CD4-positive, alpha-beta T cell treated with Interleukin-4 for 4 hours (primary cell): ENCODE results near the gene NXT1.
"Not testable (repeated sequence)": the region's sequence is repeated elsewhere in the genome, so short reads cannot be mapped to it uniquely, and the experiment has no call there.

ENCODE experiments used
- DNase-seq: peaks from one replicate; pipeline ENCODE4 v3.0.0-alpha.2; 2020

The NXT1 gene

GRCh38 chr20:23350196-23350903, at the start of gene NXT1:
Gene NXT1 (plus strand): TSS chr20:23350791. CDS start chr20:23354042, 3,251 bp downstream.
- peak; percentile 97 for DNase-seq

GRCh38 chr20:23301436-23302050, 49.0 kb upstream of the NXT1 start:
- DNase-seq, result no peak

- DNase-seq, result no peak
Measured at GRCh38 chr20:23302386-23302785, 48.2 kb upstream of the NXT1 start.

- DNase-seq, result no peak
Measured at GRCh38 chr20:23302801-23303200, 47.8 kb upstream of the NXT1 start.

- no peak for DNase-seq
Measured at GRCh38 chr20:23303325-23304102, 47.1 kb upstream of the NXT1 start.

GRCh38 chr20:23304616-23305015, 46.0 kb upstream of the NXT1 start:
- no peak for DNase-seq

GRCh38 chr20:23305098-23305497, 45.5 kb upstream of the NXT1 start:
- no peak for DNase-seq

GRCh38 chr20:23307393-23307792, 43.2 kb upstream of the NXT1 start:
- not testable (repeated sequence) for DNase-seq

- DNase-seq, result no peak
Measured at GRCh38 chr20:23308024-23308423, 42.6 kb upstream of the NXT1 start.

GRCh38 chr20:23308908-23309307, 41.7 kb upstream of the NXT1 start:
- DNase-seq, result no peak

- DNase-seq, result no peak
Measured at GRCh38 chr20:23309781-23310180, 40.8 kb upstream of the NXT1 start.

GRCh38 chr20:23311947-23312506, 38.6 kb upstream of the NXT1 start:
- DNase-seq, result no peak

GRCh38 chr20:23313271-23313670, 37.3 kb upstream of the NXT1 start:
- DNase-seq, result no peak

GRCh38 chr20:23314699-23315098, 35.9 kb upstream of the NXT1 start:
- DNase-seq, result no peak

- DNase-seq, result no peak
Measured at GRCh38 chr20:23315099-23315498, 35.5 kb upstream of the NXT1 start.

GRCh38 chr20:23316626-23317025, 34.0 kb upstream of the NXT1 start:
- DNase-seq, result no peak

GRCh38 chr20:23317081-23317480, 33.5 kb upstream of the NXT1 start:
- DNase-seq, result no peak

- no peak for DNase-seq
Measured at GRCh38 chr20:23318347-23318746, 32.2 kb upstream of the NXT1 start.

- DNase-seq, result no peak
Measured at GRCh38 chr20:23320317-23320716, 30.3 kb upstream of the NXT1 start.

- DNase-seq, result no peak
Measured at GRCh38 chr20:23325107-23325506, 25.5 kb upstream of the NXT1 start.

- DNase-seq, result no peak
Measured at GRCh38 chr20:23326774-23327173, 23.8 kb upstream of the NXT1 start.

- no peak for DNase-seq
Measured at GRCh38 chr20:23327617-23328333, 22.8 kb upstream of the NXT1 start.
